Measurements from ENCODE around the gene DNMT3B.
"Not testable (repeated sequence)": the region's sequence is repeated elsewhere in the genome, so short reads cannot be mapped to it uniquely, and the experiment has no call there.

The DNMT3B gene

DNA sequence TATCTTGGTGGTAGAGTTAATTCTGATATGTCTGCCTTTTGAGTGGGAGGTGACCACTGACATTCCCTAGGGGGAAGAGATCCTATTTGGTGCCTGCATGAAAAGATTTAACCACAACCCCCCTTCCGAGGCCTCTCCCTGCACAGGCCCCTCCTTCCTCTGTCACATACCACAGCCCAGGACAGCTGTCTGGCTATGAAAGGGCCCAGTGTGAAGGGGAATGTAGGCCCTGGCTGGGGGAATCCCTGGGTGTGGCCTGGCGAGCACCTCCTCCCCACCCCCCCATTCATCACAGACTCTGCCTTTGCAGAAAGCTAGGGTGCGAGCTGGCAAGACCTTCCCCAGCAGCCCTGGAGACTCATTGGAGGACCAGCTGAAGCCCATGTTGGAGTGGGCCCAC is 30.1 kb downstream of the DNMT3B start:
- peak; percentile 28 for DNase-seq

- no peak for DNase-seq
These were observed 30.7 kb downstream of the DNMT3B start for GRCh38 chr20:32792731-32793458.

DNA sequence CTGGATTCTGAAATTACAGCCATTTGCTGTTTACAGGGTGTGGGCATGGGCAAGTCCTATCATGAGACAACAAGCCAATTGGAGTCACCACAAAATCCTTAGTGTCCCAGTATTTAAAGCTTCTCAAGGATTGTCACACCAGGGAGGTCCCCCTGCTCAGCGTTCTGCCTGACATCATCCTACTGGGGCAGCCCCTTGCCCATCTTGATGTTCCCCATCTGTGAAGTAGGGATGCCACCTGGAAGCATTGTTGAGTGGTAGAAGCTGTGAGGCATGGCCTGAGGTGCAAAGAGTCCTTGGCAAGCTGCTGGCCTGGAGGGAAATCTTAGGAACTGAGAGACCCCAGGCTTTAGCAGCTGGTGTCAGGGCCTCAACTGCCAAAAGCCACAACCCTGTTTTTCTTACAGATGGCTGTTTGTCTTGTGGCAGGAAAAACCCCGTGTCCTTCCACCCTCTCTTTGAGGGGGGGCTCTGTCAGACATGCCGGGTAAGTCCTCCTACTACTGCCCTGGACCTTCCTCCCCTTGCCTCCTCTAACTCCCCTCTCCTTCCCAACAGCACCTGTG is 34.3 kb downstream of the DNMT3B start:
- no peak for DNase-seq

GRCh38 chr20:32796981-32797451 is 34.8 kb downstream of the DNMT3B start:
- no peak for DNase-seq

- not testable (repeated sequence) for DNase-seq
These were observed 35.4 kb downstream of the DNMT3B start for GRCh38 chr20:32797571-32797970.

- DNase-seq, result no peak
These were observed 36.1 kb downstream of the DNMT3B start for GRCh38 chr20:32798046-32798981.

- no peak for DNase-seq
These were observed 40.9 kb downstream of the DNMT3B start for GRCh38 chr20:32803092-32803491.

DNA sequence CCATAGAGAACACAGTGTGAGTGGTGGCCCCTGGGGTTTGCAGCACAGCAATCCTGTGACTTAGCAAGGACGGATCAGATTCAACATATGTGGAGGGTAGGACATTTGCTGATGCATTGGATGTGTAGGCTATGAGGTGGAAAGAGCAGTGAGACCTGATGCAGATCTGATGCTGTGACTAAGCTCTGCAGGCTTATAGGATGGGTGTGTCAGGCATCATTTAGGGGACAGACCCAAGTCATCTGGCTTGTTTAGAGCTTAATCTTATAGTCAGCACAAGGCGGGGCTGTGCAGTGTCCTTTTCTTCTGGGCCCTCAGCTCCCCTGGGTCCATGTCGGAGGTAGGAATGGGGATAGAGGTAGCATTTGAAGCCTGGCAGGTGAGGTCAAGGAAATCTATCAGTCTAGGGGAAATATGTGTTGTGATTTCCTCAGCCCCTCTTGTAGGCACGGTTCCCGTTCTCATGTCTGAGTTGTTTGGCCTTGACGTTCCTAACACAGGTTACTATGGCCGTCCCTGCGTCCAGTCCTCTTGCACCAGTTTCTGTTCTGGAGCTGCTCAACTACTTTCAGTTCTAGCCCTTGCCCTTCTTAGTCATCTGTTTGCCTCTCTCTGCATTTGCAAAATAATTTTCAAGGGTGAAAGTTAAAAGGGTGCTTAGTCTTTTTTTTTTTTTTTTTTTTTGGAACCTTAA is 42.0 kb downstream of the DNMT3B start:
- no peak for DNase-seq

GRCh38 chr20:32804817-32805216 is 42.6 kb downstream of the DNMT3B start:
- no peak for DNase-seq

GRCh38 chr20:32805721-32806120 is 43.5 kb downstream of the DNMT3B start:
- no peak for DNase-seq

GRCh38 chr20:32806356-32806755 is 44.2 kb downstream of the DNMT3B start:
- no peak for DNase-seq

DNA sequence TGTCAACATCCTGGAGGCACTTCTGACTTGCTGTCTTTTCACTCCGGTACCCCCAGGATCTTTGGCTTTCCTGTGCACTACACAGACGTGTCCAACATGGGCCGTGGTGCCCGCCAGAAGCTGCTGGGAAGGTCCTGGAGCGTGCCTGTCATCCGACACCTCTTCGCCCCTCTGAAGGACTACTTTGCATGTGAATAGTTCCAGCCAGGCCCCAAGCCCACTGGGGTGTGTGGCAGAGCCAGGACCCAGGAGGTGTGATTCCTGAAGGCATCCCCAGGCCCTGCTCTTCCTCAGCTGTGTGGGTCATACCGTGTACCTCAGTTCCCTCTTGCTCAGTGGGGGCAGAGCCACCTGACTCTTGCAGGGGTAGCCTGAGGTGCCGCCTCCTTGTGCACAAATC is 45.5 kb downstream of the DNMT3B start:
- no peak for DNase-seq

DNA sequence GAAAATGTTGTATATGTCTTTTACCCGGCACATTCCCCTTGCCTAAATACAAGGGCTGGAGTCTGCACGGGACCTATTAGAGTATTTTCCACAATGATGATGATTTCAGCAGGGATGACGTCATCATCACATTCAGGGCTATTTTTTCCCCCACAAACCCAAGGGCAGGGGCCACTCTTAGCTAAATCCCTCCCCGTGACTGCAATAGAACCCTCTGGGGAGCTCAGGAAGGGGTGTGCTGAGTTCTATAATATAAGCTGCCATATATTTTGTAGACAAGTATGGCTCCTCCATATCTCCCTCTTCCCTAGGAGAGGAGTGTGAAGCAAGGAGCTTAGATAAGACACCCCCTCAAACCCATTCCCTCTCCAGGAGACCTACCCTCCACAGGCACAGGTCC is 46.3 kb downstream of the DNMT3B start:
- no peak for DNase-seq

GRCh38 chr20:32809907-32810306 is 47.7 kb downstream of the DNMT3B start:
- no peak for DNase-seq

DNA sequence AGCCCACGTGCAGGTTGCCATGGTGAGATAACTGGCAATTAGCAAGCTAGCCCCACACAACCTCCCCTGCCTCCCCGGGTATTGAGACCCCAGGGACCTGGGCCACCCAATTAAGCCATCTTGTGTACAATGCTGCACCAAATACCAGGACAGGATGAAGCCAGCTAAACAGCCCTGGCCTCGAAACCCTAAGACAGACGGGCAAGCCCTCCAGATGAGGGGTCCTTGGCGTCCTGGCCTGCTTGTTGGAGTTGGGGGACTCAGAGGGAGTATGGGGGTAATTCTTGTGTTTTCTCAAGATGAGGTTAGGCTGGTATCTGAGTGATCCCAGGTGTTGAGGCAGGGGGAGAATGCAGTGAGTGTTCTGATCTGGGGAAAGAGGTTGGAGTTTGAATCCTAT is 48.8 kb downstream of the DNMT3B start:
- no peak for DNase-seq

DNA sequence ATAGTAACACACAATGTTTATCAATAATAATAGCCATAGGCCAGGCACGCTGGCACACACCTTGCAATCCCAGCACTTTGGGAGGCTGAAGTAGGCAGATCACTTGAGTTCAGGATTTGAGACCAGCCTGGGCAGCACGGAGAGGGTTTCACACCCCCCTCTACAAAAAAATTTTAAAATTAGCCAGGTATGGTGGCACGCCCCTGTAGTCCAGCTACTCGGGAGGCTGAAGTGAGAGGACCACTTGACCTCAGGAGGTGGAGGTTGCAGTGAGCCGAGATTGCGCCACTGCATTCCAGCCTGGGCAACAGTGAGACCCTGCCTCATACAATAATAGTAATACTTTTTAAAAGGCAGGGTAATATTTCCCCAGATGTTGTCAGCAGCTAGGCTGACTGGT is 49.7 kb downstream of the DNMT3B start:
- DNase-seq, result no peak

- DNase-seq, result peak; percentile 90
These were observed 58.0 kb downstream of the DNMT3B start for GRCh38 chr20:32819992-32820697.

DNA sequence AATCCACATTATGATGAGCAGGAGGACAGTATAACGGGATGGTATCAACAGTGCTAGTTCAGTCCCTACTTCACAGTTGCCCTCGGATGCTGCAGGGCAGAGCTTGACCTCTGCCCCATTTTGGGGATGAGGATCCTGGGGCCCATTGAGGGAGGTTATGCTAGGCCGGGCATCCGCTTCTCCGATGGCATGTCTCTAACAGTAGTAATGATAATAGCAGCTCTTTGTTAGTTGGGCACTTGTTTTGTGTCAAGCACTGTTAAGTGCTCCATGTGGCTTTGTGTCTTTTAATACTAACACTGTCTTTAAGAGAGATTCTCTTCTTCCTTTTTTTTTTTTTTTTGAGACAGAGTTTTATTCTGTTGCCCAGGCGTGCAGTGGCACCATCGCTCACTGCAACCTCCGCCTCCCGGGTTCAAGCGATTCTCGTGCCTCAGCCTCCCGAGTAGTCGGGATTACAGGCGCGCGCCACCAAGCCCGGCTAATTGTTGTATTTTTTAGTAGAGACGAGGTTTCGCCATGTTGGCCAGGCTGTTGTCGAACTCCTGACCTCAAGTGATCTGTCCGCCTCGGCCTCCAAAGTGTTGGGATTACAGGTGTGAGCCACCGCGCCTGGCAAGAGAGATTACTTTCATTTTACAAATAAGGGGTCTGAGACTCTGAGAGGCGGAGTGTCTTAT is 58.7 kb downstream of the DNMT3B start:
- no peak for DNase-seq

GRCh38 chr20:32822225-32822624 is 60.0 kb downstream of the DNMT3B start:
- no peak for DNase-seq

GRCh38 chr20:32823078-32823477 is 60.9 kb downstream of the DNMT3B start:
- peak; percentile 16 for DNase-seq

- DNase-seq, result no peak
These were observed 61.8 kb downstream of the DNMT3B start for GRCh38 chr20:32823737-32824588.
